ENCODE results near the gene CASQ2. TPM values are rescaled to one million over a fixed set of nuclear protein-coding genes. Genes with fewer than 3 reads are reported as not detected.

CASQ2 gene
- total and polyA plus RNA-seq, 9 of the 15 experiments (the other 6 are each of a cell fraction or from before 2014, with no cell fraction given): not detected

DNA sequence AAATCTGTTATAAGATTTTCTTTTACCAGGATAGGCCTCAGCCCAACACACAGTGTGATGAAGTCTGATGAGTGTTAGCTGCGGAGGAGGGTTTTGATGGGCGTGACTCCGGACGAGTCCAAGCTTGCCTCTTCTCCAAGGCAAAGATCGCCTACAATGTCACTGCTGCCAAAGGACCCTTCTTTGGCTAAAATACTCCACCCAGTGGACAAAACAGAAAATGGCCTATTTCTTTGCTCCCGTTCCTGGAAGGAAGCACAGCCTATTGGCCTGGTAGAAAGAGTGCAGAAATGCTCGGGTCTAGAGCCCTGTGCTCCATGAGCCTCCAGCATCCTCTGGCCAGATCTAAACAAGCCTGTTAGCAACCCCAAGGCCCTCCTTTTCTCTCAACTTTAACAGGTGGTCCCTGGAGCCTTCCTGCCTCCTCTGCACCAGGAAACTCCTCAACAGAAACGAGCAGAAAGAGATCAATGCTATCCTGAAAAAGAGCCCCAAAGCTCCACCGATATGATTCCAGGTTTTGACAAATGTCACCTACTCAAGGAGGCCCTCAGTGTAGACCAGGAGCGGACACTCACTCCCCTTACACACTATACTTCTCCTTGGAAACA is 3.4 kb upstream of the CASQ2 start (continued):
- TF ChIP-seq, protein P1, sequence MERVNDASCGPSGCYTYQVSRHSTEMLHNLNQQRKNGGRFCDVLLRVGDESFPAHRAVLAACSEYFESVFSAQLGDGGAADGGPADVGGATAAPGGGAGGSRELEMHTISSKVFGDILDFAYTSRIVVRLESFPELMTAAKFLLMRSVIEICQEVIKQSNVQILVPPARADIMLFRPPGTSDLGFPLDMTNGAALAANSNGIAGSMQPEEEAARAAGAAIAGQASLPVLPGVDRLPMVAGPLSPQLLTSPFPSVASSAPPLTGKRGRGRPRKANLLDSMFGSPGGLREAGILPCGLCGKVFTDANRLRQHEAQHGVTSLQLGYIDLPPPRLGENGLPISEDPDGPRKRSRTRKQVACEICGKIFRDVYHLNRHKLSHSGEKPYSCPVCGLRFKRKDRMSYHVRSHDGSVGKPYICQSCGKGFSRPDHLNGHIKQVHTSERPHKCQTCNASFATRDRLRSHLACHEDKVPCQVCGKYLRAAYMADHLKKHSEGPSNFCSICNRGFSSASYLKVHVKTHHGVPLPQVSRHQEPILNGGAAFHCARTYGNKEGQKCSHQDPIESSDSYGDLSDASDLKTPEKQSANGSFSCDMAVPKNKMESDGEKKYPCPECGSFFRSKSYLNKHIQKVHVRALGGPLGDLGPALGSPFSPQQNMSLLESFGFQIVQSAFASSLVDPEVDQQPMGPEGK (CRISPR knock-in tag; IDR thresholded peaks at IDR 0.05; ENCODE audit: borderline replicate concordance): no peak
- TF ChIP-seq, protein P2, sequence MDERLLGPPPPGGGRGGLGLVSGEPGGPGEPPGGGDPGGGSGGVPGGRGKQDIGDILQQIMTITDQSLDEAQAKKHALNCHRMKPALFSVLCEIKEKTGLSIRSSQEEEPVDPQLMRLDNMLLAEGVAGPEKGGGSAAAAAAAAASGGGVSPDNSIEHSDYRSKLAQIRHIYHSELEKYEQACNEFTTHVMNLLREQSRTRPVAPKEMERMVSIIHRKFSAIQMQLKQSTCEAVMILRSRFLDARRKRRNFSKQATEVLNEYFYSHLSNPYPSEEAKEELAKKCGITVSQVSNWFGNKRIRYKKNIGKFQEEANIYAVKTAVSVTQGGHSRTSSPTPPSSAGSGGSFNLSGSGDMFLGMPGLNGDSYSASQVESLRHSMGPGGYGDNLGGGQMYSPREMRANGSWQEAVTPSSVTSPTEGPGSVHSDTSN (CRISPR knock-in tag; IDR thresholded peaks at IDR 0.05; ENCODE audit: low read depth): no peak
- TF ChIP-seq, protein P2 (tag; conservative IDR thresholded peaks at IDR 0.05; ENCODE audit: low read depth): peak; percentile 70
- TF ChIP-seq, protein P3, sequence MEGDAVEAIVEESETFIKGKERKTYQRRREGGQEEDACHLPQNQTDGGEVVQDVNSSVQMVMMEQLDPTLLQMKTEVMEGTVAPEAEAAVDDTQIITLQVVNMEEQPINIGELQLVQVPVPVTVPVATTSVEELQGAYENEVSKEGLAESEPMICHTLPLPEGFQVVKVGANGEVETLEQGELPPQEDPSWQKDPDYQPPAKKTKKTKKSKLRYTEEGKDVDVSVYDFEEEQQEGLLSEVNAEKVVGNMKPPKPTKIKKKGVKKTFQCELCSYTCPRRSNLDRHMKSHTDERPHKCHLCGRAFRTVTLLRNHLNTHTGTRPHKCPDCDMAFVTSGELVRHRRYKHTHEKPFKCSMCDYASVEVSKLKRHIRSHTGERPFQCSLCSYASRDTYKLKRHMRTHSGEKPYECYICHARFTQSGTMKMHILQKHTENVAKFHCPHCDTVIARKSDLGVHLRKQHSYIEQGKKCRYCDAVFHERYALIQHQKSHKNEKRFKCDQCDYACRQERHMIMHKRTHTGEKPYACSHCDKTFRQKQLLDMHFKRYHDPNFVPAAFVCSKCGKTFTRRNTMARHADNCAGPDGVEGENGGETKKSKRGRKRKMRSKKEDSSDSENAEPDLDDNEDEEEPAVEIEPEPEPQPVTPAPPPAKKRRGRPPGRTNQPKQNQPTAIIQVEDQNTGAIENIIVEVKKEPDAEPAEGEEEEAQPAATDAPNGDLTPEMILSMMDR (IDR thresholded peaks at IDR 0.05 in 2 of 3, conservative IDR thresholded peaks at IDR 0.05 in 1 of 3; ENCODE audit: insufficient read depth in 2 of 3, low read depth in 1 of 3, low read length in 3 of 3): peak; percentile 82 to 92 (median 84)
- TF ChIP-seq, protein P4, sequence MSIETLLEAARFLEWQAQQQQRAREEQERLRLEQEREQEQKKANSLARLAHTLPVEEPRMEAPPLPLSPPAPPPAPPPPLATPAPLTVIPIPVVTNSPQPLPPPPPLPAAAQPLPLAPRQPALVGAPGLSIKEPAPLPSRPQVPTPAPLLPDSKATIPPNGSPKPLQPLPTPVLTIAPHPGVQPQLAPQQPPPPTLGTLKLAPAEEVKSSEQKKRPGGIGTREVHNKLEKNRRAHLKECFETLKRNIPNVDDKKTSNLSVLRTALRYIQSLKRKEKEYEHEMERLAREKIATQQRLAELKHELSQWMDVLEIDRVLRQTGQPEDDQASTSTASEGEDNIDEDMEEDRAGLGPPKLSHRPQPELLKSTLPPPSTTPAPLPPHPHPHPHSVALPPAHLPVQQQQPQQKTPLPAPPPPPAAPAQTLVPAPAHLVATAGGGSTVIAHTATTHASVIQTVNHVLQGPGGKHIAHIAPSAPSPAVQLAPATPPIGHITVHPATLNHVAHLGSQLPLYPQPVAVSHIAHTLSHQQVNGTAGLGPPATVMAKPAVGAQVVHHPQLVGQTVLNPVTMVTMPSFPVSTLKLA (conservative IDR thresholded peaks at IDR 0.05): no peak
- TF ChIP-seq SIRT6 (IDR thresholded peaks at IDR 0.05; ENCODE audit: low read depth, low read length) (no peak), XRCC5 (IDR thresholded peaks at IDR 0.05; ENCODE audit: low read depth, low read length) (peak; percentile 21; the same call in 1 of the 2 replicates), KLF16 (IDR thresholded peaks at IDR 0.05) (peak; percentile 38; the same call in 1 of the 2 replicates), ZNF766 (CRISPR knock-in tag; conservative IDR thresholded peaks at IDR 0.05) (no peak), HNRNPH1 (optimal IDR thresholded peaks at IDR 0.05; ENCODE audit: low read depth, low read length) (no peak), ZNF263 (CRISPR knock-in tag; IDR thresholded peaks at IDR 0.05; ENCODE audit: borderline replicate concordance) (no peak)
- TF ChIP-seq, protein P5, sequence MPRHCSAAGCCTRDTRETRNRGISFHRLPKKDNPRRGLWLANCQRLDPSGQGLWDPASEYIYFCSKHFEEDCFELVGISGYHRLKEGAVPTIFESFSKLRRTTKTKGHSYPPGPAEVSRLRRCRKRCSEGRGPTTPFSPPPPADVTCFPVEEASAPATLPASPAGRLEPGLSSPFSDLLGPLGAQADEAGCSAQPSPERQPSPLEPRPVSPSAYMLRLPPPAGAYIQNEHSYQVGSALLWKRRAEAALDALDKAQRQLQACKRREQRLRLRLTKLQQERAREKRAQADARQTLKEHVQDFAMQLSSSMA (CRISPR knock-in tag; IDR thresholded peaks at IDR 0.05): no peak
- TF ChIP-seq, protein P6, sequence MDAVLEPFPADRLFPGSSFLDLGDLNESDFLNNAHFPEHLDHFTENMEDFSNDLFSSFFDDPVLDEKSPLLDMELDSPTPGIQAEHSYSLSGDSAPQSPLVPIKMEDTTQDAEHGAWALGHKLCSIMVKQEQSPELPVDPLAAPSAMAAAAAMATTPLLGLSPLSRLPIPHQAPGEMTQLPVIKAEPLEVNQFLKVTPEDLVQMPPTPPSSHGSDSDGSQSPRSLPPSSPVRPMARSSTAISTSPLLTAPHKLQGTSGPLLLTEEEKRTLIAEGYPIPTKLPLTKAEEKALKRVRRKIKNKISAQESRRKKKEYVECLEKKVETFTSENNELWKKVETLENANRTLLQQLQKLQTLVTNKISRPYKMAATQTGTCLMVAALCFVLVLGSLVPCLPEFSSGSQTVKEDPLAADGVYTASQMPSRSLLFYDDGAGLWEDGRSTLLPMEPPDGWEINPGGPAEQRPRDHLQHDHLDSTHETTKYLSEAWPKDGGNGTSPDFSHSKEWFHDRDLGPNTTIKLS (IDR thresholded peaks at IDR 0.05; ENCODE audit: borderline replicate concordance, low read depth): no peak
- TF ChIP-seq, protein P7, sequence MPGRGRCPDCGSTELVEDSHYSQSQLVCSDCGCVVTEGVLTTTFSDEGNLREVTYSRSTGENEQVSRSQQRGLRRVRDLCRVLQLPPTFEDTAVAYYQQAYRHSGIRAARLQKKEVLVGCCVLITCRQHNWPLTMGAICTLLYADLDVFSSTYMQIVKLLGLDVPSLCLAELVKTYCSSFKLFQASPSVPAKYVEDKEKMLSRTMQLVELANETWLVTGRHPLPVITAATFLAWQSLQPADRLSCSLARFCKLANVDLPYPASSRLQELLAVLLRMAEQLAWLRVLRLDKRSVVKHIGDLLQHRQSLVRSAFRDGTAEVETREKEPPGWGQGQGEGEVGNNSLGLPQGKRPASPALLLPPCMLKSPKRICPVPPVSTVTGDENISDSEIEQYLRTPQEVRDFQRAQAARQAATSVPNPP (IDR thresholded peaks at IDR 0.05; ENCODE audit: borderline replicate concordance, insufficient read depth, insufficient read length): no peak

All from K562 (cell line).